GM12872 (cell line): Measurements from ENCODE around the gene PTPN14.

Experiments
- CTCF ChIP-seq: IDR thresholded peaks from 3 replicates; pipeline ENCODE4 v1.5.1; 2011; ENCODE audit warnings: low read depth, mild to moderate bottlenecking, low read length, moderate library complexity; ENCODE audit not compliant: insufficient read depth

The PTPN14 gene

GRCh38 chr1:214432245-214432644 lies 119.2 kb downstream of the PTPN14 start:
- no peak for TF ChIP-seq CTCF

GRCh38 chr1:214429951-214430770 lies 121.2 kb downstream of the PTPN14 start:
- TF ChIP-seq CTCF: no peak

- TF ChIP-seq CTCF: no peak
These were observed 123.5 kb downstream of the PTPN14 start for GRCh38 chr1:214427871-214428277.

GRCh38 chr1:214426426-214426812 lies 125.0 kb downstream of the PTPN14 start:
- no peak for TF ChIP-seq CTCF

GRCh38 chr1:214425716-214426425 lies 125.5 kb downstream of the PTPN14 start:
- no peak for TF ChIP-seq CTCF

GRCh38 chr1:214425101-214425500 lies 126.3 kb downstream of the PTPN14 start:
- no peak for TF ChIP-seq CTCF

- TF ChIP-seq CTCF: no peak
These were observed 128.4 kb downstream of the PTPN14 start for GRCh38 chr1:214423045-214423444.
